Fibroblast of lung (primary cell): ENCODE data around the gene TNPO3.

Experiments
- CTCF ChIP-seq, 2 donors: IDR thresholded peaks in 1 of 2; conservative IDR thresholded peaks in 1 of 2; 1 replicate in 1 of 2; 2 replicates in 1 of 2; pipeline ENCODE4 v1.5.1; 2011 to 2012; ENCODE audit warnings: low read length in 2 of 2, control low read depth in 1 of 2, inconsistent platforms in 1 of 2, low read depth in 1 of 2, mild to moderate bottlenecking in 1 of 2
- EZH2 ChIP-seq: IDR thresholded peaks from 2 replicates; pipeline ENCODE4 v1.5.1; 2012; ENCODE audit warnings: low read length, control low read depth, mild to moderate bottlenecking; ENCODE audit errors: missing control alignments

DNA sequence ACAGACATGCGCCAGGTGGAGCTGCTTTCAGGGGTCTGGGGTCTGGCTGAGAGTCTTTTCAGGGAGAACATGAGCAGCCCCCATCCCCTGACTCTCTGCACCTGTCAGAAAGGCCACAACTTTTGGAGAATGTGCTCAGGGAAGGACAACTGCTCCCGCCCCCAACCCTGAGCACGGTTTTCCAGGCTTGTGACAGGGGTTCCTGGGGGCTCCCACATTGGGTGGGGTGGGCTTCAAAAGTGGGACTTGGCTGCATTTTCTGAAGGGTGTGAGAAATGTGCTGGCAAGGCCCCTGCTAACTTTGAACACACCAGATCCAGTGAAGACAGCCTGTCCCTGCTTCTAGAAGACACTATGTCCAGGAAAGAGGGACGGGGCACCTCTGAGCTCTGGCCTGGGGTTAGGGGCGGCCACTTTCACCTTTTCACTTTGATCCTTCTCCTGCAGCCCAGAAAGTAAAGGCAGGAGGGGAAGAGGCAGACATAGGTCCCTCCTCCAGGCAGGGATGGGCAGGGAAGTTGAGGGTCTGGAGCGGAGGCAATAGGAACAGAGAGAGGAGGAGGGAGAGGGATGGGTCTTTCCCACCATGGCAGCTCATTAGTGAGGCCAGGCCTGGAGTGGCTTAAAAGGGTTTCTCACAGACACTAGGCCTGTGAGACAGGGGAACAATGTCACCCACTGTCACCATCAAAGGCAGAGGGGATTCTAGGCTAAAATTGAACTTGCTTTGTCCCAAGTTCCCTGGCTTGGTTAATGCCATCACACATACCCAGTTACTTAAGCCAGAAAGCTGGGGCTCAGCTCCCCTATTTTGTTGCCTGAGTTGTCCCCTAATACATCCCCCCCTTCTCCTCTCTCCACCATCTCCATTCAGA, 145.9 kb downstream of the TNPO3 start:
- TF ChIP-seq EZH2, result no peak
- no peak for TF ChIP-seq CTCF (conservative IDR thresholded peaks at IDR 0.05 in 1 of 2, IDR thresholded peaks at IDR 0.05 in 1 of 2; ENCODE audit: low read depth in 1 of 2, low read length in 2 of 2)
